Esophagus muscularis mucosa (tissue), 4 donors: ENCODE data around the gene PARD3B. TPM values are rescaled to one million over a fixed set of nuclear protein-coding genes. Genes with fewer than 3 reads are reported as not detected.

Experiments
- DNase-seq: peaks from one replicate; pipeline ENCODE4 v3.0.0-alpha.2; 2017; ENCODE audit errors: extremely low spot score
- H3K27ac ChIP-seq, 4 donors: fragments of 200-600 bp; sonication (generic); replicated peaks in 1 of 4; 1 replicate in 3 of 4; 2 replicates in 1 of 4; pipeline ENCODE4 v1.5.1; 2016 to 2019; ENCODE audit warnings: mild to moderate bottlenecking in 1 of 4
- H3K27me3 ChIP-seq, 4 donors: fragments of 200-600 bp; sonication (generic); one replicate each; pipeline versions ENCODE4 v1.5.1 to v1.6.0; 2016 to 2019
- H3K36me3 ChIP-seq, 4 donors: fragments of 200-600 bp; sonication (generic); one replicate each; pipeline ENCODE4 v1.5.1; 2016 to 2019
- H3K4me1 ChIP-seq, 4 donors: fragments of 200-600 bp; sonication (generic); one replicate each; pipeline ENCODE4 v1.5.1; 2016 to 2019
- H3K4me3 ChIP-seq, 4 donors: fragments of 200-600 bp; sonication (generic); 1 replicate in 2 of 4; 2 replicates in 2 of 4; pipeline ENCODE4 v1.5.1; 2016 to 2019; ENCODE audit warnings: mild to moderate bottlenecking in 4 of 4, moderate library complexity in 1 of 4
- H3K9me3 ChIP-seq, 4 donors: fragments of 200-600 bp; sonication (generic); 1 replicate in 3 of 4; 2 replicates in 1 of 4; pipeline ENCODE4 v1.5.1; 2016 to 2019
- CTCF ChIP-seq, 3 experiments: fragments of 200-600 bp in 2 of 3; fragments of 450-650 bp in 1 of 3; sonication (generic) in 2 of 3; IDR thresholded peaks; one replicate each; pipeline ENCODE4 v1.5.1; 2017 to 2019; ENCODE audit warnings: antibody characterized with exemption in 3 of 3, mild to moderate bottlenecking in 2 of 3, moderate library complexity in 1 of 3
- EP300 ChIP-seq: sonication (generic); formaldehyde crosslinking; IDR thresholded peaks from one replicate; pipeline ENCODE4 v1.6.1; 2017; ENCODE audit warnings: antibody characterized with exemption
- POLR2A ChIP-seq: fragments of 450-650 bp; IDR thresholded peaks from one replicate; pipeline ENCODE4 v1.6.1; 2017; ENCODE audit warnings: antibody characterized with exemption, moderate library complexity, mild to moderate bottlenecking, low read depth
- POLR2AphosphoS5 ChIP-seq, 2 donors: sonication (generic); formaldehyde crosslinking; IDR thresholded peaks; one replicate each; pipeline ENCODE4 v1.6.1; 2017; ENCODE audit warnings: antibody characterized with exemption in 2 of 2
- WGBS: methylation state at CpG from one replicate; pipeline ENCODE4 v1.1.5; 2018; 5-methylcytosine and 5-hydroxymethylcytosine counted together
- intact Hi-C: fragments of 100-400 bp; cut with DNase I; formaldehyde crosslinking; loops from one replicate; pipeline ENCODE4 v1.15.1; 2023
- total RNA-seq, 4 donors: library from RNA; depleted of rRNA; stranded (reverse); fragments of >200 nt; gene quantifications; one replicate each; pipeline versions ENCODE4 v1.1.0 to v1.2.1, GENCODE V29; 2016

Gene PARD3B
- total RNA-seq, 4 donors from 2014 or later = 24.2 to 40.8 (median 32.5) TPM

GRCh38 chr2:204608237-204608939 is 63.1 kb downstream of the PARD3B start:
- WGBS = 37% methylated on average over 2 of the region's 2 CpGs
- DNase-seq = no peak
- Histone ChIP-seq H3K27me3 (no peaks in the 10 kb centered on the region), H3K27ac (peak overlapping the region; percentile 40 to 64 (median 50)), H3K4me1 (peaks cover 25 to 88% (median 68%) of the 10 kb centered on the region in 4 donors), H3K9me3 (no peaks in the 10 kb centered on the region), H3K4me3 (no peak overlapping the region), H3K36me3 (no peaks in the 10 kb centered on the region)
- intact Hi-C loops = no loop called here
- TF ChIP-seq POLR2A (no peak), CTCF (IDR thresholded peaks at IDR 0.05) (no peak), POLR2AphosphoS5 (IDR thresholded peaks at IDR 0.05) (no peak), EP300 (no peak)

GRCh38 chr2:204611017-204611631 is 65.8 kb downstream of the PARD3B start:
- no peak overlapping the region for H3K4me3 ChIP-seq
- WGBS = 74% methylated on average over 5 of the region's 5 CpGs

GRCh38 chr2:204611764-204612163 is 66.5 kb downstream of the PARD3B start:
- Histone ChIP-seq H3K4me1 (peaks cover 12 to 70% (median 58%) of the 10 kb centered on the region in 4 donors), H3K36me3 (no peaks in the 10 kb centered on the region), H3K4me3 (no peak overlapping the region), H3K27ac (no peak overlapping the region), H3K27me3 (no peaks in the 10 kb centered on the region), H3K9me3 (no peaks in the 10 kb centered on the region)
- TF ChIP-seq POLR2A (no peak), CTCF (IDR thresholded peaks at IDR 0.05) (no peak)
- no peak for DNase-seq
- intact Hi-C loops = no loop called here
- WGBS = 99% methylated on average over 2 of the region's 2 CpGs

More at GRCh38 chr2:204611017-204611631, 65.8 kb downstream of the PARD3B start:
- intact Hi-C loops = no loop called here
- no peak for DNase-seq
- H3K36me3 ChIP-seq = no peaks in the 10 kb centered on the region
- H3K27ac ChIP-seq = peak overlapping the region in 3 of 4 donors; percentile 4 to 36 (median 4)
- no peaks in the 10 kb centered on the region for H3K9me3 ChIP-seq
- peaks cover 12 to 70% (median 56%) of the 10 kb centered on the region in 4 donors for H3K4me1 ChIP-seq
- TF ChIP-seq POLR2AphosphoS5 (IDR thresholded peaks at IDR 0.05) (no peak), EP300 (no peak), POLR2A (no peak), CTCF (IDR thresholded peaks at IDR 0.05) (no peak)
- no peaks in the 10 kb centered on the region for H3K27me3 ChIP-seq

- no peaks in the 10 kb centered on the region for H3K27me3 ChIP-seq
- WGBS = 96% methylated on average over 1 of the region's 1 CpG
- peaks cover 2 to 61% (median 47%) of the 10 kb centered on the region in 4 donors for H3K4me1 ChIP-seq
- H3K27ac ChIP-seq = no peak overlapping the region
- H3K9me3 ChIP-seq = no peaks in the 10 kb centered on the region
- no peak overlapping the region for H3K4me3 ChIP-seq
- DNase-seq = no peak
- TF ChIP-seq CTCF (IDR thresholded peaks at IDR 0.05) (no peak), POLR2AphosphoS5 (IDR thresholded peaks at IDR 0.05) (no peak), EP300 (no peak), POLR2A (no peak)
- no peaks in the 10 kb centered on the region for H3K36me3 ChIP-seq
- intact Hi-C loops = no loop called here
Observed at GRCh38 chr2:204613635-204614034, 68.4 kb downstream of the PARD3B start.
